ENCODE data around the gene PRPH. TPM values are rescaled to one million over a fixed set of nuclear protein-coding genes. Genes with fewer than 3 reads are reported as not detected.
A peak's percentile ranks its signal among the peaks of the same experiment; 100 is the strongest.

The PRPH gene
- total and polyA plus RNA-seq, 2 of the 13 experiments (the other 11 are each of a cell fraction or from before 2014, with no cell fraction given) = 0.12 TPM; not detected in 1

DNA sequence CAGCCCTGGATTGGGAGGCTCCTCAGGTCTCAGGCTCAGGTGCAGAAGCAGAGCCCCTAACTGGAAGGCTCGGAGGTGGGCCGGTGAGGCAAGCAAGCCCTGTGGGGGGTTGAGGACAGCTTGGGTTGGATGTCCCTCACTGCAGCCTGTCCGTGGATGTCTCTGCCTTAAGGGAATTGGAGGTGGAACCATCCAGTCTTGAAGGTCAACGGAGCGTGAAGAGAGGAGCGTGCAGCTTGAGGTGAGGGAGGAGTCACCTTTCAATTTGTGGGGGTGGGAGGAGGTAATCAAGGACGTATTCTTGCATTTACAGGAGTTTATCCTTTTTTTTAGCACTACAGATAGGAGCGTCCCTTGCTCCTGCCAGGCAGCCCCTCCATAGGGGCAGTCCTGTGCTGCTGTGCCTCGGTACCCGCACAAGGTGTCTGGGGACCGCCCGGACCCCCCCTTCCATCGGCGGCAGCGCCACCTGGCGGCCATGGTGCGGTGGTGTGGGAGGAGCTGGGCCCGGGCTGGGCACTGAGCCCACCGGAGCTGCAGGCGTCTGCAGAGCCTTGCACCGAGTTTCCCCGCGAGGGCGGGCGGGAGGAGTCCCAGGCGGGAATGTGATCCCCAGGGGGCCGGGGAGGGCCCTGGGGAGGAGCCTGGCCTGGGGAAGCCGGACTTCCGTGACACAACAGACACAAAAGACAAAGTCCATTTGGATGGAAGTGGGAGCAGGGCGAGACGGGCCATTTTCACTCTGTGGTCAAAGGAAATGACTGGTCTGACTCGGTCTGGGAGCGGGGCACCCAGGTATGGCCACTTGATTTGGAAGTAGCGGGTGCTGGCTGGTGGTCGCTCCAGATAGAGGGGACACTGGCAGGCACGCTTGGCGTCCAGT lies 52.6 kb downstream of the PRPH start (continued):
- TF ChIP-seq ZNF33A (CRISPR knock-in tag; IDR thresholded peaks at IDR 0.05; ENCODE audit: borderline replicate concordance) (peak; percentile 82; the same call in 1 of the 2 replicates), SMYD3 (CRISPR knock-in tag; IDR thresholded peaks at IDR 0.05) (no peak), ZBTB3 (CRISPR knock-in tag; IDR thresholded peaks at IDR 0.05; ENCODE audit: borderline replicate concordance, low read depth) (peak; percentile 75; the same call in 1 of the 2 replicates), ZNF607 (CRISPR knock-in tag; IDR thresholded peaks at IDR 0.05; ENCODE audit: borderline replicate concordance) (peak; percentile 77), SALL1 (CRISPR knock-in tag; IDR thresholded peaks at IDR 0.05) (peak; percentile 91), ESRRA (CRISPR knock-in tag; IDR thresholded peaks at IDR 0.05; ENCODE audit: low read depth) (peak; percentile 65; the same call in 1 of the 2 replicates), CEBPB (IDR thresholded peaks at IDR 0.05; ENCODE audit: borderline replicate concordance, low read depth, low read length) (no peak; the same call in 1 of the 2 replicates), ZSCAN25 (CRISPR knock-in tag; IDR thresholded peaks at IDR 0.05) (peak; percentile 78), ASH2L (IDR thresholded peaks at IDR 0.05; ENCODE audit: insufficient read length, low read depth, low read length) (peak; percentile 71), POLR2AphosphoS5 (IDR thresholded peaks at IDR 0.05; ENCODE audit: low read depth, low read length) (peak; percentile 95), NR2F2 (IDR thresholded peaks at IDR 0.05; ENCODE audit: borderline replicate concordance, low read depth) (0 out of 2 replicates have a peak, but pooled peaks have one; percentile 14)
- TF ChIP-seq, protein P1, sequence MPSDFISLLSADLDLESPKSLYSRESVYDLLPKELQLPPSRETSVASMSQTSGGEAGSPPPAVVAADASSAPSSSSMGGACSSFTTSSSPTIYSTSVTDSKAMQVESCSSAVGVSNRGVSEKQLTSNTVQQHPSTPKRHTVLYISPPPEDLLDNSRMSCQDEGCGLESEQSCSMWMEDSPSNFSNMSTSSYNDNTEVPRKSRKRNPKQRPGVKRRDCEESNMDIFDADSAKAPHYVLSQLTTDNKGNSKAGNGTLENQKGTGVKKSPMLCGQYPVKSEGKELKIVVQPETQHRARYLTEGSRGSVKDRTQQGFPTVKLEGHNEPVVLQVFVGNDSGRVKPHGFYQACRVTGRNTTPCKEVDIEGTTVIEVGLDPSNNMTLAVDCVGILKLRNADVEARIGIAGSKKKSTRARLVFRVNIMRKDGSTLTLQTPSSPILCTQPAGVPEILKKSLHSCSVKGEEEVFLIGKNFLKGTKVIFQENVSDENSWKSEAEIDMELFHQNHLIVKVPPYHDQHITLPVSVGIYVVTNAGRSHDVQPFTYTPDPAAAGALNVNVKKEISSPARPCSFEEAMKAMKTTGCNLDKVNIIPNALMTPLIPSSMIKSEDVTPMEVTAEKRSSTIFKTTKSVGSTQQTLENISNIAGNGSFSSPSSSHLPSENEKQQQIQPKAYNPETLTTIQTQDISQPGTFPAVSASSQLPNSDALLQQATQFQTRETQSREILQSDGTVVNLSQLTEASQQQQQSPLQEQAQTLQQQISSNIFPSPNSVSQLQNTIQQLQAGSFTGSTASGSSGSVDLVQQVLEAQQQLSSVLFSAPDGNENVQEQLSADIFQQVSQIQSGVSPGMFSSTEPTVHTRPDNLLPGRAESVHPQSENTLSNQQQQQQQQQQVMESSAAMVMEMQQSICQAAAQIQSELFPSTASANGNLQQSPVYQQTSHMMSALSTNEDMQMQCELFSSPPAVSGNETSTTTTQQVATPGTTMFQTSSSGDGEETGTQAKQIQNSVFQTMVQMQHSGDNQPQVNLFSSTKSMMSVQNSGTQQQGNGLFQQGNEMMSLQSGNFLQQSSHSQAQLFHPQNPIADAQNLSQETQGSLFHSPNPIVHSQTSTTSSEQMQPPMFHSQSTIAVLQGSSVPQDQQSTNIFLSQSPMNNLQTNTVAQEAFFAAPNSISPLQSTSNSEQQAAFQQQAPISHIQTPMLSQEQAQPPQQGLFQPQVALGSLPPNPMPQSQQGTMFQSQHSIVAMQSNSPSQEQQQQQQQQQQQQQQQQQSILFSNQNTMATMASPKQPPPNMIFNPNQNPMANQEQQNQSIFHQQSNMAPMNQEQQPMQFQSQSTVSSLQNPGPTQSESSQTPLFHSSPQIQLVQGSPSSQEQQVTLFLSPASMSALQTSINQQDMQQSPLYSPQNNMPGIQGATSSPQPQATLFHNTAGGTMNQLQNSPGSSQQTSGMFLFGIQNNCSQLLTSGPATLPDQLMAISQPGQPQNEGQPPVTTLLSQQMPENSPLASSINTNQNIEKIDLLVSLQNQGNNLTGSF (CRISPR knock-in tag; IDR thresholded peaks at IDR 0.05) = peak; percentile 69; the same call in 1 of the 2 replicates
- TF ChIP-seq, protein P2, sequence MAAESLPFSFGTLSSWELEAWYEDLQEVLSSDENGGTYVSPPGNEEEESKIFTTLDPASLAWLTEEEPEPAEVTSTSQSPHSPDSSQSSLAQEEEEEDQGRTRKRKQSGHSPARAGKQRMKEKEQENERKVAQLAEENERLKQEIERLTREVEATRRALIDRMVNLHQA (CRISPR knock-in tag; IDR thresholded peaks at IDR 0.05) = no peak
- TF ChIP-seq, protein P3, sequence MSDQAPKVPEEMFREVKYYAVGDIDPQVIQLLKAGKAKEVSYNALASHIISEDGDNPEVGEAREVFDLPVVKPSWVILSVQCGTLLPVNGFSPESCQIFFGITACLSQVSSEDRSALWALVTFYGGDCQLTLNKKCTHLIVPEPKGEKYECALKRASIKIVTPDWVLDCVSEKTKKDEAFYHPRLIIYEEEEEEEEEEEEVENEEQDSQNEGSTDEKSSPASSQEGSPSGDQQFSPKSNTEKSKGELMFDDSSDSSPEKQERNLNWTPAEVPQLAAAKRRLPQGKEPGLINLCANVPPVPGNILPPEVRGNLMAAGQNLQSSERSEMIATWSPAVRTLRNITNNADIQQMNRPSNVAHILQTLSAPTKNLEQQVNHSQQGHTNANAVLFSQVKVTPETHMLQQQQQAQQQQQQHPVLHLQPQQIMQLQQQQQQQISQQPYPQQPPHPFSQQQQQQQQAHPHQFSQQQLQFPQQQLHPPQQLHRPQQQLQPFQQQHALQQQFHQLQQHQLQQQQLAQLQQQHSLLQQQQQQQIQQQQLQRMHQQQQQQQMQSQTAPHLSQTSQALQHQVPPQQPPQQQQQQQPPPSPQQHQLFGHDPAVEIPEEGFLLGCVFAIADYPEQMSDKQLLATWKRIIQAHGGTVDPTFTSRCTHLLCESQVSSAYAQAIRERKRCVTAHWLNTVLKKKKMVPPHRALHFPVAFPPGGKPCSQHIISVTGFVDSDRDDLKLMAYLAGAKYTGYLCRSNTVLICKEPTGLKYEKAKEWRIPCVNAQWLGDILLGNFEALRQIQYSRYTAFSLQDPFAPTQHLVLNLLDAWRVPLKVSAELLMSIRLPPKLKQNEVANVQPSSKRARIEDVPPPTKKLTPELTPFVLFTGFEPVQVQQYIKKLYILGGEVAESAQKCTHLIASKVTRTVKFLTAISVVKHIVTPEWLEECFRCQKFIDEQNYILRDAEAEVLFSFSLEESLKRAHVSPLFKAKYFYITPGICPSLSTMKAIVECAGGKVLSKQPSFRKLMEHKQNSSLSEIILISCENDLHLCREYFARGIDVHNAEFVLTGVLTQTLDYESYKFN (CRISPR knock-in tag; conservative IDR thresholded peaks at IDR 0.05) = peak; percentile 89
- TF ChIP-seq, protein P4, sequence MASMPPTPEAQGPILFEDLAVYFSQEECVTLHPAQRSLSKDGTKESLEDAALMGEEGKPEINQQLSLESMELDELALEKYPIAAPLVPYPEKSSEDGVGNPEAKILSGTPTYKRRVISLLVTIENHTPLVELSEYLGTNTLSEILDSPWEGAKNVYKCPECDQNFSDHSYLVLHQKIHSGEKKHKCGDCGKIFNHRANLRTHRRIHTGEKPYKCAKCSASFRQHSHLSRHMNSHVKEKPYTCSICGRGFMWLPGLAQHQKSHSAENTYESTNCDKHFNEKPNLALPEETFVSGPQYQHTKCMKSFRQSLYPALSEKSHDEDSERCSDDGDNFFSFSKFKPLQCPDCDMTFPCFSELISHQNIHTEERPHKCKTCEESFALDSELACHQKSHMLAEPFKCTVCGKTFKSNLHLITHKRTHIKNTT (CRISPR knock-in tag; IDR thresholded peaks at IDR 0.05) = no peak
- TF ChIP-seq, protein P5, sequence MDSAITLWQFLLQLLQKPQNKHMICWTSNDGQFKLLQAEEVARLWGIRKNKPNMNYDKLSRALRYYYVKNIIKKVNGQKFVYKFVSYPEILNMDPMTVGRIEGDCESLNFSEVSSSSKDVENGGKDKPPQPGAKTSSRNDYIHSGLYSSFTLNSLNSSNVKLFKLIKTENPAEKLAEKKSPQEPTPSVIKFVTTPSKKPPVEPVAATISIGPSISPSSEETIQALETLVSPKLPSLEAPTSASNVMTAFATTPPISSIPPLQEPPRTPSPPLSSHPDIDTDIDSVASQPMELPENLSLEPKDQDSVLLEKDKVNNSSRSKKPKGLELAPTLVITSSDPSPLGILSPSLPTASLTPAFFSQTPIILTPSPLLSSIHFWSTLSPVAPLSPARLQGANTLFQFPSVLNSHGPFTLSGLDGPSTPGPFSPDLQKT (CRISPR knock-in tag; IDR thresholded peaks at IDR 0.05; ENCODE audit: borderline replicate concordance) = no peak

All from HepG2 (cell line).